Fibroblast of peridontal ligament (primary cell): ENCODE measurements around the gene PHLDA3.

Experiments
- DNase-seq: peaks from one replicate; pipeline ENCODE4 v3.0.0-alpha.2; 2010; ENCODE audit errors: extremely low read depth

Gene PHLDA3

DNA sequence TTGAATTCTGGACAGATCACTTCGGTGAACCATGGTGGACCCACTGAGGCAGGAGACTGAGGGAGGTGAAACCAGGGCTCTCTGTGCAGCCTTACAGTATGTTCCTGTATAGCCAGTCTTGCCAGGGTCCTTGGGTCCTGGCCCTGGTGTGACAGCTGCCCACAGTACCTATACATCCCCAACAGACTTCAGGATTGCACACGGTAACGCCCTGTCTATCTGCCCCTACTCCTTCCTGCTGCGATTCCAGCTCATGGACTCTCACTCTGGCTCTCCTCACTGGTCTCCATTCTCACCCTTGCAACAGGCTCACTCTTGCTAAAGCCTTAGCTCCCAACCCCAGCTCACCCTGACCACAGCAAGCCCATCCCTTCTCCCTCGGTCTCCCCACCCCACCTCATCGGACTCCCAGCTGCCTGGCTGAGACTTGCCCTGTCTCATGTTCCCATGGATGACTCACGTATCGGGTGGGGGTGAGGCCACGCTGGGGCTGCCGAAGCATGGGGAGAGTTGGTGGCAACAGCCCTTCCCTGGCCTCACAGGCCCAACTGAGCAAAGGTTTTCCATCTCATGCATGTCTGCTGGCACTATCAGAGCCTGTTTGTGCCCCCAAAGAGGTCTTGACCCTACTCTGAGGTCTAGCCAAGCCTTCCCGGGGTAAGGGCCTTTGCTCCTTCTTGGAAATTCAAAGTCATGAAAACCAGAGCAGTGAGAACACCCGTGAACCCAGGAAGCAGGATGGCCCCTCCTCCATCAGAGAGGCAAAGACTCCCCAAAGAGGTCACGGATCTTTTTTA, 7.1 kb downstream of the PHLDA3 start:
- peak; percentile 98 for DNase-seq

DNA sequence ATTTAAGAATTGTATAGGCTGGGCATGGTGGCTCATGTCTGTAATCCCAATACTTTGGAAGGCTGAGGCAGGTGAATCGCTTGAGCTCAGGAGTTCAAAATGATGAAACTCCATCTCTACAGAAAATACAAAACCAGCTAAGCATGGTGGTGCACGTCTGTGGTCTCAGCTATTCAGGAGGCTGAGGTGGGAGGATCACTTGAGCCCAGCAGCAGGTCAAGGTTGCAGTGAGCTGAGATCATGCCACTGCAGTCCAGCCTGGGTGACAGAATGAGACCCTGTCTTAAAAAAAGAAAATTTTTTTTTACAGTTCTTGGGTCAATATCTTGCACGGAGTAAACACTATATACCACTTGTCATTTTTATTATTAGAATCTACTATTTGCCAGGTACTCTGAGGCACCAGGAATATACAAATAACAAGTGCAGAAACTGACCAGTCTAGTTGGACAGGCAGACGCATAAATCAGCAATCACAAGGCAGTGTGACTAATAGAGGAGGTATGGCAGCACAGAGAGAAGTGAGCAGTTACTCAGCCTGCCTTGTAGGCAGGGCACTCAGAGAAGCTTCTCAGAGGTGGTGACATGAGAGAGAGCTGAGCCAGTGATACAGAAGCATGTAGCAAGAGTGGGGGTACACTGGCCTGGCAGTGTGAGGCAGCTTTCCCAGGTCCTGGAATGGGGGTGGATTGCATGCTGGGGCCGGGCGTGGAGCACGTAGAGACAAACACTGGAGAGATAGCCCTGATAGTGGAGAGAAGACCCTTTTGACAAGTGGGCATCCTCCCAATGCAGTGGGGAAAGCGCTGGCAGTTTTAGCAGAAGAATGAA, 8.0 kb downstream of the PHLDA3 start:
- DNase-seq = peak; percentile 95

DNA sequence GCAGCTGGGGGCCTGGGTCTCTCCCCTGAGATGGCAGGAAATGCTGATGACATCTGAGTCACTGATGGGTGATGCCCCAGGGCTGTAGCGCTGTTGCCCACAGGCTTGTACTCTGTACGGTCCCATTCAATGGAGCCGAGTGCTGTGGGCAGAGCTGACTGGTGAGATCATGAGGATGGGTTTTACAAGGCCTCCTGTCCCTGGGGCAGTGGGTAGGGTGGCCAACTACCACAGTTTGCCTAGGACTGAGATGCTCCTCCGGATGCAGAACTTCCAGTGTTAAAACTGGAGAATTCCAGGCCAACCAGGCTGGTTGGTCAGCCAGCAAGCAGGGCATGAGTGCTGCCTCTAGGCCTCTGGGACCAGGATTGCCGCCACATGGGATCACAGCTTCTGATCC, 9.2 kb downstream of the PHLDA3 start:
- no peak for DNase-seq

DNA sequence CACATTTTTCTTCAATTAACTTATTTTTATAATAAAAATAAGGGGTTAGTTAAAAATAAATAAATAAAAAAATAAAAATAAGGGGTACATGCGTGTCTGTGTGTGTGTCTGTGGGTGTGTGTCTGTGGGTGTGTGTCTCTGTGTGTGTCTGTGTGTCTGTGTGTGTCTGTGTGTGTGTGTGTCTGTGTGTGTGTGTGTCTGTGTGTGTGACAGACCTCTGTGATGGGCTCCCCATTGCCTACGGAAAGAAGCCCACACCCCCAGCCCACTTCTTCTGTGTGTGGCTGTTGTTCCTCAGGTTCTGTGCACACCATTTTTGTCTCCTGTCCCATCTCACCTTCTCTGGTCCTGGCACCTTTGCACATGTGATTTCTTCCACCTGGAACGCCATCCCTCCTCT, 9.9 kb downstream of the PHLDA3 start:
- DNase-seq = no peak

DNA sequence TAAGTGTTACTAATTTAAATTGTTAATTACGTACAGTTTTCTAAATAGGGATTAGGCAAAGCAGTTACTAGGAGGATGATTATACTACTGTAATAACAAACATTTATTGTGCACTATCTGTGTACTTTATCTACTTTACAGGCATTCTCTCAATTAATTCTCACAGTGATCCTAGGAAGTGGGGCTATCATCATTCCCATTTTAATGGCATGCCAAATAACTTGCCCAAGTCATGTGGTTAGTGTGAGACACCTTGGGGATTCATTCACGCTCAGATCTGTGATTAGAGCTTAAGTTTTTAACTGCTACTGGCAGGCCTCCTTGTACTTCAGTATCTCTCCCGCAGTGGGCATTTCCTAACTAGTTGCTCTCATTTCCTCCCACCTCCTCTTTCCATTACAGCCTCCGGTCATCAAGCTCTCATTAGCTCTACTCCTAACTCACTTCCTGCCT, 11.5 kb downstream of the PHLDA3 start:
- DNase-seq = peak; percentile 38

DNA sequence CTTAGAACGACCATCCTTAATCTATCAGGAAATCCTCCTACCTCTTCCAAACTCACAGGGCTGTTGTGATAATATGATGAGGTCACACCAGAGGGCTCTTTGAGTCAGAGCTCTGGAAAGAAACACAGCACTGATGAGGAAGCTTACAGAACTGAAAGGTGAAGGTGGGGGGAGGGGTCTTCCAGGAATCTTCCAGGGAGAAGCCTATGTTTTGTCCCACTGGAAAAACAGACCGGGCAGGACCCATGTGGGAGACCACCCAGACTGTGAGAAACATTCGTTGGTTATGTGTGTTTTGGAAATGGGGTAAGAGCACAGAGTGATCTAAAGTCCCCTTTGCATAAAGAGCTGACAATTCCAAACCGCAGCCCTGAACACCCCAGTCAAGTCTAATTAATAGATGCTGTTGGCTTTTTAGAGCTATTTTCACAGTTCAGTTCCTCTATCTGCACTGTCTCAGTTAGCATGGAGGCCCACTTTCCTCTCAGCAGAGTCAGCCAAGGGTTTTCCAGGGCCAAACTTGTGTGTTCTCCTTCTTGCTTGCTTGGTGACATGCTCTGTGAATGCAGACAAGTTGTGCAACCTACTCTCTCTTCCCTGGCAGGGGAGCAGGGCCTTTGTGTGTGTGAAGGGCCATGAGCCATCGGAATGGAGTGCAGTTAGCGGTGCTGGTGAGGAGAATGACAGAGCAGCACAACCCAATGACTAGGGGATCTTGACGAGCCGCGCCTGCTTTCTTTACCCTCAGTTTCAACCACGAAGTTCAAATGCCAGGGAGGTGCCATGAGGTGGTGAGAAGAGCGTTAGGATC, 12.3 kb downstream of the PHLDA3 start:
- peak; percentile 96 for DNase-seq

DNA sequence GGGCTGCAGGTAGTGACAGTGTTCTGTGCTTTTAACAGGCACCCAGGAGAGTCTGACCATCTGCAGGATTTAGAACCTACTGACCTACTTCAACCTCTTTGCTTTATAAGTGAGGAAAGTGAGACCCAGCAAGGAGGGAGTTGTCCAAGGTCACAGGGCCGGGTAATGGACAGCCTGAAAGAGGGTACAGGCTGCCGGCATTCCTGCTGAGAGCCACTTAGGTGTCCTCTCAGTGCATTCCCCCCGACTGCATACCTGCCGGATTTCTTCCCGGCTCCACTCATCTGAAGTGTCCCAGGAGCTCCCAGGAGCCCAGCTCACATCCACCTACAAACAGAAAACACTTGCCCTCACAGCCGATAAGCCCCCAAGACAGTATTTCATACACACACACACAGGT, 13.9 kb downstream of the PHLDA3 start:
- no peak for DNase-seq

- DNase-seq = no peak
Observed at GRCh38 chr1:201454608-201455007, 14.4 kb downstream of the PHLDA3 start.

DNA sequence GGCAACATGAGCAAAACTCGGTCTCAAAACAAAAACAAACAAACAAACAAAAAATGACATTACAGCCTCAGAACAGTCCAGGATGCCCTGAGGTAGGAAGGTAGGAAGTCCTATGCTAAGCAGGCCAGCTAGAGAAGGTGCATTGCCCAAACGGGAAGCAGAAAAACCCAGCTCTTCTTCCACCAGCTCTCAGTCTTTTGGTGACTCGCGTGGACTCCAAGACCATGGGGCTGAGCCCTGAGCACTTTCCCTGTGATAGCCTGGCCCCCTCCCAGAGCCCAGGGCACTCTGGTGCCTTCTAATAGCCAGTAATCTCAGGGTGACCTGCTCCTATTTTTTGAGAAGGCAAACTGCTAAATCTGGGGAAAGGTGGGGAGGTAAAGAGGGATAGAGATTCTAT, 16.1 kb downstream of the PHLDA3 start:
- DNase-seq = no peak

DNA sequence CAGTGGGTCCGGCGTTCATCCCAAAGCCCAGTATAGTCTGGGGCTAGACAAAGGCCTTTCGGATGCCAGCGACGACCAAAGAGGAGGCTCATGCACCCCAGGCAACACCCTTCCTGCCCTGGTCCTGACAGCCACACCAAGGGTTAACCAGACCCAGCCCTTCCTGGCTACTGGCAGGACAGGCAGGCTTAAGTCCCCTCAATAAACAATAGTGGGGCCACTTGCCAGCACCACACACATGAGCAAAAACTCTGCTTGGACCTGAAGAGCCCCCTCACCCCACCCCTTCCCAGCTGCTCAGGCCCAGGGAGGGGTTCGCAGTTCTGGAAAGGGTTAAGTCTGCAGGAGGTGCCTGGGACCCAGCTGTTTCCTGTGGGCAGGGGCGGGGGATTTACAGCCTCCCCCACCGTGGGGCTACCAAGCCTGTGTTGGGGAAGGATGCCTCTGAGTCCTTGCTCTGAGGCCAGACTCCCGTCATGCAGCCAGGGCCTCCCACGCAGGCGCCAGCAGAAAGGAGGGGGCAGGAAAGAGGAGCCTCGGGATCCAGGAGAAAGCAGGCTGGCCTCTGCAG, 18.2 kb downstream of the PHLDA3 start:
- peak; percentile 62 for DNase-seq

DNA sequence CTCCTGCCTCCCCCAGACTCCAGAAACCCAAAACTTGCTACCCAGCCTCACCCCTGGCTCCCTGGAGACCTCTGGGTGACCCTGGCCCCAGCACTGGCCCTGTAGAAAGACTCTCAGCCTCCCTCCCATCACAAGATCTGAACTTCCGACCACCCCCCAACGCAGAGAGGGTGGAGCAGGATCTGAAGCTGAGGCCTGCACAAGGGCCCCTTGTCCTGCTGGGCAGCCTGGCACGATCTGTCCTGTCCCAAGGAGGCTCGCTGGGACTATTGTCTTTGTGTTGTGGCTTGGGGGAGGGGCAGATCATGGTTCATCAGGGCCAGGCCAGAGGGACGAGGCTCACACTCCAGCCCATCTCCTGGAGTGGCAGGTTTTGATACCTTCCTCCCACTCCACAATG, 20.0 kb downstream of the PHLDA3 start:
- DNase-seq = no peak

- DNase-seq = peak; percentile 67
Observed at GRCh38 chr1:201447903-201448871, 20.8 kb downstream of the PHLDA3 start.

DNA sequence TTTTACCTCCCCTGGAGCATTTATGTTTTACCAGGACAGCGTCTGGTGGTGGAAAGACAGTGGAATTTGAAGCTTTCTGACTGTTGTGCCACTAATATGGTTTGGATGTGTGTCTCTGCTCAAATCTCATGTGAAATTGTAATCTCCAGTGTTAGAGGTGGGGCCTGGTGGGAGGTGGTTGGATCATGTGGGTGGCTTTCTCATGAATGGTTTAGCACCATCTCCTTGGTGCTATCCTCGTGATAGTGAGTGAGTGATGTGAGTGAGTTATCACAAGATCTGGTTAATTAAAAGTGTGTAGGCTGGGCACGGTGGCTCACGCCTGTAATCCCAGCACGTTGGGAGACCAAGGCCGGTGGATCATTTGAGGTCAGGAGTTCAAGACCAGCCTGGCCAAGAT, 23.7 kb downstream of the PHLDA3 start:
- no peak for DNase-seq

DNA sequence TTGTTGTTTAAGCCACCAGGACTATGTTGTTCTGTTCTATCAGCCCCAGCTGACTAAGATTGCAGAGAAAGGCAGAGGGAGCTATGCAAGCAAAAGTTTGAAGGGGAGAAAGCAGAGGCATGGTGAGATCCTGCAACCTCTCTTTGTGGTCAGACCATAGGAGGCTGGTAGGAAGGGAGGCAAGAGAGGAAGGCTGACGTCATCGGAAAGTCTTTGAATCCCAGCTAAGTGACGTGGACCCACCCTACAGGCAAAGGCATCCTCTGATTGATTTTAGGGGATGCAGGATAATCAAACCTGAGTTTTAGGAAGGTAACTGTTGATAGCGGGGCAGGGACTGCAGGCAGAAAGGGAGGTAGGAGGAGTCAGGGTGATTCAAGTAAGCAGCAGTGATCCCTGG, 24.2 kb downstream of the PHLDA3 start:
- no peak for DNase-seq

DNA sequence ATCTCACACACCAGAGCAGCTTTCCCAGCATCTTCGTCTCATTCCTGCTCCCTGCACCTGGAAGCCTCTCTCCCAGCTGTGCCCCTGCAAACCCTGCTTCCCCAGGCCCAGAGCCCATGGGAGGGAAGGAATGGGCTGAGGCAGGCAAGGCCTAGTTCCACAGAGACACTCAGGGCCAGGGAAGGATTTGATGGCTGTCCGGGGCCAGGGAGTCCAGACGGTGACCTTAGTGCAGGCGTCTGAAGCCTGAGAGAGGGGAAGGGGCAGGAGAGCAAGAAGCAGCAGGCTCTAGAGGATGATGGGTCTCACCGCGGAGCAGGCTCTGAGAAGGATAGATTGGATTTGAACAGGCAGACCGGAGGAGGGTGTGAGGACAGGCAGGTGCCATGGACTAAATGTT, 25.2 kb downstream of the PHLDA3 start:
- no peak for DNase-seq

DNA sequence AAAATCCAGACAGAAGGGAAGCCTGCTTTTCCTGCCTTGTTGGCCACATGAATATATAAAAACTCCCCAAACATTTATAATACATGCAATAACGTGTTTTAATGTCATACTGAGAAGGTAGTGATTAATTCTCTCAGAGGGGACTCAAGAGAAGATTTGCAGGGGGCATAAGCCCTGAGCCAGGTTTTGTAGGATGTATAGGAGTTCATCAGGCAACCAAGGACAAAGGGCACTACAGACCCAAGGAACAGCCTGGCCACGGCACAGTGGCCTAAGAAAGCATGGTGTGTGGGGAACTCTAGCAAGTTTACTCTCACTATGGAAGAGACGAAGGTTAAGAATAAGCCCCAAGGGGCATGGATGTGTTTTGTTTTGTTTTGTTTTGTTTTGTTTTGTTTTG, 32.0 kb downstream of the PHLDA3 start:
- no peak for DNase-seq

DNA sequence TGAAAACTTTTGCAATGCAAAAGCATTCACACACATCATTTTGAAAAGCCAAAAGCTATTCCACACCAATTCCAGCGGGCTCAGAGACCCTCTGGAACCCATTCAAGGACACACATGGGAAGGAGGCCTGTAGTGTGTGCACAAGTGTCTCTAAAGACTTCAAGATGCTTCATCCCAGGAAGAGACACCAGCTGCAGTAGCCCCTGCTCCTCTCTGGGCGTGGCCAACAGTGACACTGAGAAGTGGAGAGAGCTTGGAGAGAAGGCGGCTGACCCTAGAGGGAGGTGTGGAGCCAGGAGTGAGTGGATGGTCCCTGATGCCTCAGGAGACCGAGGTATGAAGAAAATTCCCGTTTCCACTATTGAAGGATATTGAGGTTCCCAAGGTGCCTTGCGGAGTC, 32.6 kb downstream of the PHLDA3 start:
- DNase-seq = no peak

DNA sequence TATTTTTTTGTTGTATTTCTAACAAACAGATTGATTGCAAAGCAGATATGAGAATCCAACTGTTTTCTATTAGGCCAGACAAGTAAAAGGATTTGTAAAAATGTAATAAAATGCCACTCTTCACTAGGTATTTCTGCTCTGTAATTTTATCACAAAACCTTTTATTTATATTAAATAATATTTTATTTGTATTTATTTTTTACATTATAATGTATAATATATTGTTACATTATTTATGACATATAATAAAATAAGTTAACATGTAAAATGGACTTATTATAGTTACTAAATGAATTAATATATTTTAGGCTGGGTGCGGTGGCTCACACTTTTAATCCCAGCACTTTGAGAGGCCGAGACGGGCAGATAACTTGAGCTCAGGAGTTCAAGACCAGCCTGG, 34.7 kb downstream of the PHLDA3 start:
- no peak for DNase-seq

DNA sequence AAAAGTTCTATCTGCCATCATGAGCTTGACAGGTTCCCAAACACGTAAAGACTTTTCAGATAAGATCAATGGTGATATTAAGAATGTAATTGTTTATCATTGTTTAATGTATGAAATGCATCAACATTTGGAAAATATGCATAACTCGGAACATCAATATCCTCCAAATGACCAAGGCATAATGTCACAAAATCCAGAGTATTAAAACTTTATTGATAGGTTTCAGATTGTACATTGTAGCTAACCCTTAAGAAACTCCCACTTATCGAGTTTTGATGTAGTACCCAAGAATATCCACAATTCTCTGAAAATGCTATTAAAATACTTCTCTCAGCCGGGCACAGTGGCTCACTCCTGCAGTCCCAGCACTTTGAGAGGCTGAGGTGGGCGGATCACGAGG, 35.4 kb downstream of the PHLDA3 start:
- DNase-seq = no peak

- no peak for DNase-seq
Observed at GRCh38 chr1:201430776-201431175, 38.2 kb downstream of the PHLDA3 start.
